Stimulated activated CD8-positive, alpha-beta memory T cell treated with anti-CD3 and anti-CD28 coated beads, Interleukin-12 subunit alpha, Interleukin-12 subunit beta, amount 100 ng/mL, for 4 hours (primary cell): Measurements from ENCODE around the gene ZNF581.

Source experiments
- DNase-seq: peaks from one replicate; pipeline ENCODE4 v3.0.0-alpha.2; 2020; ENCODE audit warnings: low read depth

ZNF581 gene

DNA sequence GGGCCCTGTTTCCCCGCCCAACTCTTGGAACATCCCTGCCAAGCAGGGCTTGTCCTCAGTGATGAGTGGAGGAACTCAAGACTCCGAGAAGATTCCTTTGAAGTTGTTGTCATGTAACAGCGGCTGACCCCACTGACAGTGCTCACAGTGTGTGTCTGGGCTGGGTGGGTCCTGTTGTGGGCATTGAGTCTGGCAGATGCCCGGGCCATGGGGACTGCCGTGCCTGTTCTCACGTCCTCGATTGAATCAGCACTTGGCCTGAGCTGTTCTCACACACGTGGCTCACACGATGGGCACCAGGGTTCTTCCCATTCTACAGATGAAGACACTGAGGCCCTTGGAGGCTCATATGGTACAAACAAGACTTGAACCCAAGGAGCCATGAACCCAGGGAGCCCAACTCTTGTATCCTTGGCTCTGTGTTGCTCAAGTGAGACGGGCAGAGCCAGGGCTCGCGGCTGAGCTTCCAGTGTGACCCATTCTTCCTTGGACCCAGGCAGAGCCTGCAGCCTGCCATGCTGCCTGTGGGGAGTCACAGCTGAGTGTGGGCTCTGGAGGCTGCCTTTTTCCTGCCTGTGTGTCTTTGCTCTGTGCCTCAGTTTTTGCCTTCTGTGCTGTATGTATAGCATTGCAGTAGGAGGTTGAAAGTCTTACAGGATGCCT lies 23.0 kb downstream of the ZNF581 start:
- DNase-seq, result no peak

DNA sequence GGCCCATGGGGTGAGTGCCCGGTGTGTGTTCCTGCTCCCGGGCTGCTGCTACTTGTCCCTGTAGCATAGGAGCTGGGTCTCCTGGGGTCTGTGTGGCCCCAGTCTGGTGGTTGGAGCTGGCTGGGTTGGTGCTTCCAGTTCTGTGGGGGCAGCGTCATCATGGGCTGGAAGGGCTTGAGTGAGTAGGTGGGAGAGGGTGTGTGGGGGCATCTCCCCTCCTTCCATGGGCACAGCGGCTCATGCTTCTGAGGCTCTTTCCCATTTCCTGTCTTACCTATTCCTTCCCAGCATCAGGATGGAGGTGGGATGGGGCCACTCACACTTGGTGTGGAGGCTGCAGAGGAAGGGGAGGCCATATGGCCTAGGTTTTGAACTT lies 23.5 kb downstream of the ZNF581 start:
- DNase-seq, result no peak

DNA sequence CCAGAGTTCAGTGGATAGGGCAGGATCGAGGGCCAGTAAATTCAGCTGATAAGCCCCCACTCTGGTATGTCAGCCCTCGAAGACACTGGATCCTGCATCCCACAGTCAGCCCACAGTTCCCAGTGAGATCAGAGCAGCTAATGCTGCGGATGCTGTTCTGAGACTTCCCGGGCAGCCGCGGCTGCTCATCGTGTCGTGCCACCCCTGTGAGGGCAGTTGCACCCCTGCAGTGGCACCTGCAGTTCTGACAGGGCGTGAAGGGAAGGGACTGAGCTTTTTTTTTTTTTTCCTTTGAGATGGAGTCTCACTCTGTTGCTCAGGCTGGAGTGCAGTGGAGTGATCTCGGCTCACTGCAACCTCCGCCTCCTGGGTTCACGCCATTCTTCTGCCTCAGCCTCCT lies 24.1 kb downstream of the ZNF581 start:
- no peak for DNase-seq

DNA sequence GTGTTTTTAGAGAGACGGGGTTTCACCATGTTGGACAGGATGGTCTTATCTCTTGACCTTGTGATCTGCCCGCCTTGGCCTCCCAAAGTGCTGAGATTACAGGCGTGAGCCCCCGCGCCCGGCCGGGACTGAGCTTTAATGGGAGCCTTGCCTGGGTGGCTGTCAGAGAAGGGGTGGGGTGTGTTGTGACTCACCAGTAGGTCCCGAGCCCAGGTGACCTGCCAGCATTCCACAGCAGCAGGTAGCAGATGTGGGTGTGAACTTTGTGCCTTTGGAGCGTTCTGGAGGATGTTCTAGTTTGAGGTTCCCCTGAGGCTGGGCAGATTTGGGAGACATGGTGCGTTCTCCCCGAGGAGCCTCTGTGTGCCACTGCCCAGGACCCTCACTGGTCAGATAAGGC lies 24.5 kb downstream of the ZNF581 start:
- no peak for DNase-seq

DNA sequence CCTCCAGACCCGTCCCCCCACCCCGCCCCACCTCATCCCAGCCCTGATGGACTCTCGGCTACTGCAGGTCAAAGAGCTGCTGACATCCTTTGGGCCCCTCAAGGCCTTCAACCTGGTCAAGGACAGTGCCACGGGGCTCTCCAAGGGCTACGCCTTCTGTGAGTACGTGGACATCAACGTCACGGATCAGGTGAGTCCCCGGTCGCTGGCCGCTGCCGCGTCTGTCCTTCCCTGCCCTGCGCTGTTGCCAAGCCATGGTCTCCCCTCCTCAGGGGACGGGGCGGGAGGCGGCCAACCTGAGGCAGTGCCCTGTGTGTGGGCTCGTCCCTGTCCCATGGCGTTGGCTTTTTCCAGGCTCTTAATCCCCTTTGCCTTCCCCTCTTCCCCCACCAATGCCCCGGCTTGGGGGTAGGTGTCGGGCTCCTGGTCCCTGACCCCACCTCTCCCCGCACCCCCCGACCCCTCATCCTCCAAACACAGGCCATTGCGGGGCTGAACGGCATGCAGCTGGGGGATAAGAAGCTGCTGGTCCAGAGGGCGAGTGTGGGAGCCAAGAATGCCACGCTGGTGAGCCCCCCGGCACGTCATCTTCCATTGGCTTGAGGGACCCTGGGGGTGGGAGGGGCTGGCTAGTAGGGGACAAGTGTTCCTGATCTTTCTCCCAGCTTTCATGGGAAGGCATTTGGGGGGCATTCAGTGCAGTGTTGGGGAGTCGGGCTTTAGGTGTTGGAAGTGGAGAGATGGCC lies 25.3 kb downstream of the ZNF581 start:
- DNase-seq, result no peak

- no peak for DNase-seq
Measured at GRCh38 chr19:55669418-55670279, 26.2 kb downstream of the ZNF581 start.

DNA sequence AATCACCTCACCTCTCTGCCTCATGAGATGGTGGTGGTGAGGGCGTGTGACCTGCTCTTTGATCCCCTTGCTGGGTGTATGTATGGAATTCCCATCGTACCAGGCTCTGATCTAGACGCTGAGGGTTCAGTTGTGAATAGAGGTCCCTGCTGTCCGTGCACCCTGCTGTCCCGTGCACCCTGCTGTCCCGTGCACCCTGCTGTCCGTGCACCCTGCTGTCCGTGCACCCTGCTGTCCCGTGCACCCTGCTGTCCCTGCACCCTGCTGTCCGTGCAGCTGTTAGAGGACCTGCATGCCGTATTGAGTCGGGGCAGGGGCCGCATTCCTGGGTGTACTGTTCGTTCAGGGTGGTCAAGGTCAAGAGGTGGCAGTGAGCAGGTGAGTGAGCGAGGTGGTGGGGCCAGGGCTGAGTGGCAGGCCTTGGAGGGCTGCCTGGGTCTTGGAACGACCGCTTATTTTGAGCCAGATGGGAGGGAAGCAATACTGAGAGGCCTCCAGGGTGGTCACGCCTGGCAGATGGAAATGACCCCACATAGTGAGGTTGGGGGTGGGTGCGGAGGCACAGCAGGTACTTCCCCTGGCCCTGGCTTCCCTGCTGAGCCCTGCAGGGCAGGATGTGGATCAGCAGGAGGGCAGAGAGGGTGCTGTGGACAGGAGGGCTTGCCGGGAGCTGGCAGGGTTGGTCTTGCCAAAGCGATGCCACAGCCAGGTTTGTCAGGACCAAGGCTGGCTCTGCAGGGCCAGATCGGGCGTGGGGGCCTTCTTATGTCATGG lies 27.0 kb downstream of the ZNF581 start:
- no peak for DNase-seq

GRCh38 chr19:55671054-55671378 lies 27.6 kb downstream of the ZNF581 start:
- DNase-seq, result no peak

GRCh38 chr19:55672418-55672817 lies 29.0 kb downstream of the ZNF581 start:
- no peak for DNase-seq

- DNase-seq, result no peak
Measured at GRCh38 chr19:55673465-55673864, 30.0 kb downstream of the ZNF581 start.

DNA sequence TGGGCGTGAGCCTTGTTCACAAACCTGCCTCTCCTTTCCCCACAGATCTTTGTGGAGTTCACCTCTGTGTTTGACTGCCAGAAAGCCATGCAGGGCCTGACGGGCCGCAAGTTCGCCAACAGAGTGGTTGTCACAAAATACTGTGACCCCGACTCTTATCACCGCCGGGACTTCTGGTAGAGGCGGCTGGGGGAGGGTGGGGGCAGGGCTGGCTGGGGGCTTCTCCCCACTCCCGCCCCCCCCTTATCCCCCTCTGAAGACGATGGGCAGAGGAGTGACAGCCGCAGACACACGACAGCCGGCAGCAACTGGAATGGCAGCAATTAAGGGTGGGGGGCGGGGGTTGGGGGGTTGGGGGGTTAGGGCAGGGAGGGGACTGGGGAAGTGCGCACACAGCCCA lies 30.4 kb downstream of the ZNF581 start:
- DNase-seq, result no peak

DNA sequence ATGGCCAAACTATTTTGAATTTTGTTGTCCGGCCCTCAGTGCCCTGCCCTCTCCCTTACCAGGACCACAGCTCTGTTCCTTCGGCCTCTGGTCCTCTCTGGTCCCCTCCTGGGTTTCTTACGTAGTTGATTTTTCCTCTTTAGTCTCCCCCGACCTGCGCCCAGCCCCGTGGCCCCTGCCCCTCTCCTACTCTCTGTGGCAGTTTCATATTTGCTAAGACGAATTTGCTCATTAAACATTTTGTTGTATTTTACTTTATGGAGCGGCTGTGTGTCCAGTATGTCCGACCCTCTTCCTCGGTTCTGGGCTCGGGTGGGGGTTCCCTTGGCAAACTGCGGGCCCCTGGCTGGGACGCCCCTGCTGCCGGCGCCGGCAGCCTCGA lies 31.0 kb downstream of the ZNF581 start:
- DNase-seq, result no peak

DNA sequence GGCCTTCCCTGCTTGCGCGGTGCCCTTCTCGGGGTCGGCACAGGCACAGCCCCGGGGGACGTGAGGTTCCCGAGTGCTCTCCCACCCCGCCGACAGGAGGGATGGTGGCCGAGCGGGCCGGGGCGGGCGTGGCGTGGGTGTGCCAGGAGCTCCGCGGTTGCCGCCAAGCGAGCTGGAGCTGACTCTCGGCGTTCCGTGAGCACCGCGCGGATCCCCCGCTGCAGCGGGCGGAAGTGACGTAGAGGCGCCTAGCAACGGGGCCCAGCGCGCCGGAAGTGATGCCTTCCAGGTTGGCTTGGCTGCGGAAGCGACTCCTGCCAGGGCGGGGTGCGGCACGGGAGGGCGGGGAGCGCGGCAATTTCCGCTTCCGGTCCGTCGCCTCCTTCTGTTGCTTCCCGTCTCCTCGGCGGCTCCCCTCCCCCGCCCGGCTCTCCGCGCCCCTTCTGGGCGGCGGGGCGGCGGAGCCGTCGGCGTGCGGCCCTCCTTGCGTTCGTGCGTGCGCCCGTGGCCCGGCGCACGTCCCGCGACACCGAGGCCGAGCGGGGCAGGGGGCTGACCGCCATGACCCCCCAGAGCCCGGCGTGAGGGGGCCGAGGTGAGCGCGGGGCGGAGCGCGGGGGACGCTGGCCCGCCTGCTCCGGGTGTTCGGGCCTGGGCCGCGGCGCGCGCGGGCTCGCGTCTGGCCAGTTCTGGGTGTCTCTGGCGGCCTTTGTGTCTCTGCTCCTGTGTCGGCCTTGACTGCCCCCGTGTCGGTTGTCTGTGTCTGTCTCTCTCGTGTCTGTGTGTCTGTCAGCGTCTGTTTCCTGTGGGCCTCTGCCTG lies 31.6 kb downstream of the ZNF581 start, which contains the start of gene EPN1:
Gene EPN1 (plus strand): TSS at position 386 of the 820 bp plus-strand sequence. CDS start 3,402 bp downstream, outside the sequence.
- DNase-seq, result peak; percentile 97

DNA sequence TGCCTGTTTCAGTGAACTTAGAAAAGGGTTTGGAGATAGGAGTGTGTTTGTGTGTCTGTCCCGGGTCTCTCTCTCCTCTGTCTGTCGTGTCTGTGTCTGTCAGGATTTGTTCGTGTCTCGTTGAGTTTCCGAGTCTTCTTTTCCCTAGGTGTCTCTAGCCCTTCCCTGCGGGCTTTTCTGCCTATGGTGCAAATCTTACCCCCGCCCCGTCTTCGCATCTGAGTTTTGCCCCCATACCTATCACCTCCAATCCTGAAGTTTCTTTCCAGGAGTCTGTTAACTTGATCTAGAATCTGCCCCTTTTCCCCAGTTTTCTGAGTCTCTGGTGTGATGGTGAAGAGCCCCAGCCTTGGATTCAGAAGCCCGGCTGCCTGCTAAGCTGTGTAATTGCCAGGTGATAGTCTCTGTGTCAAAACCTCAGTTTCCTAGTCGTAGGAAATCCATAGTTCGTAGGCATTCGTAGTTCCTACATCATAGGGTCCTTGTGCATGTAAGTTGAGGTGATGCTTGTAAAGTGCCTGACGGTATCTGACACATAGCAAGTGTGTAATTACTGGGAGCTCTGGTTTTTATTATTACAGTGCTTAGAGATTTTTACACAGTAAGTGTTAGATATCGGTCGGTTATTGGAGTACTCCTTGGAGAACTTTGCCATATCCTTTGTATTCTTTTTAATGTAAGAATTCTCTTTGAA lies 32.4 kb downstream of the ZNF581 start:
- no peak for DNase-seq

DNA sequence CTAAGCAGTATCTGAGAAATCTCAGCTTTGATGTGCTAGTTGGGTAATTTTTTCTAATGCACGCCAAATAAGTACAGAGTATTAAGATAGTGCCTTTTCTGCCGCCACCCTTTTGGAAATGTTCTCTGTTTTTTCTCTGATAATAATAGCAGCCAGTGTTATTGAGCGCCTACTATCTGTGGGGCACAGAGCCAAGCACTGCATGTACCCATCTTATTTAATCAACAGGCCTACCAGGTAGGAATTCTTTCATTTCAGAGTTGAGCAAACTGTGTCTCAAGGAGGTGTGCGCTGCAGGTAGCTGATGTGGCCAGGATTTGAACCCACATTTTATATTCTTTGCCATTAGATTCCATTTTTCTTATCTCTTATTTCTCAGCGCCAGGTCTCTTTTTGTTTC lies 32.9 kb downstream of the ZNF581 start:
- DNase-seq, result no peak

DNA sequence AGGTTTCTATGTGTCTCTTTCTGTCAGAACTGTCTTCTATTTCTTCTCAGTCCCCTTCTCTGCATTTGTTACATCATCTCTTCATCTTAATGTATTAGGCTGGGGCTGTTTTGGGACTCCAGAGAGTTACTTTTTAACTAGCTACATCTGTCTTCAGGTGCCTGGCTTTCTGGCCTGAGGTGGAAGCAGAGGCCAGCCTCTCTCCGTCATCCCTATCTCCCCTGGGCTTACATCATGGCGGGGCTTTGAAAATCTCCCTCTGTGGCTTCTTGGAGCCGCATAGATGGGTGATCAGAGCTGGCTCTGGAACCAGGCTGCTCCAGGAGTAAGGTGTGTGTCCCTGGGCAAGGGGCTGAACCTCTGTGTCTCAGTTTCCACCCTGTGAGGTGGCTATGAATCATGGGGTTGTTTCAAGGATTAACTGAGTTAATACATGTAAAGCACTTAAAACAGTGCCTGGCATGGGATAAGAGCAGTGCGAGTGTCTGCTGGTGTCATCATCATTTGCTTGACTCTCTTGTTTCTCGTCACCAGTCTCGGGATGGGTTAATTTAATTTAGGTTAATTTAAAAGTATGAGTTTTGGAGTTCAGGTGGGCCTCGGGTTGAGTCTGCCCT lies 33.5 kb downstream of the ZNF581 start:
- no peak for DNase-seq

GRCh38 chr19:55677572-55678028 lies 34.2 kb downstream of the ZNF581 start:
- DNase-seq, result no peak

DNA sequence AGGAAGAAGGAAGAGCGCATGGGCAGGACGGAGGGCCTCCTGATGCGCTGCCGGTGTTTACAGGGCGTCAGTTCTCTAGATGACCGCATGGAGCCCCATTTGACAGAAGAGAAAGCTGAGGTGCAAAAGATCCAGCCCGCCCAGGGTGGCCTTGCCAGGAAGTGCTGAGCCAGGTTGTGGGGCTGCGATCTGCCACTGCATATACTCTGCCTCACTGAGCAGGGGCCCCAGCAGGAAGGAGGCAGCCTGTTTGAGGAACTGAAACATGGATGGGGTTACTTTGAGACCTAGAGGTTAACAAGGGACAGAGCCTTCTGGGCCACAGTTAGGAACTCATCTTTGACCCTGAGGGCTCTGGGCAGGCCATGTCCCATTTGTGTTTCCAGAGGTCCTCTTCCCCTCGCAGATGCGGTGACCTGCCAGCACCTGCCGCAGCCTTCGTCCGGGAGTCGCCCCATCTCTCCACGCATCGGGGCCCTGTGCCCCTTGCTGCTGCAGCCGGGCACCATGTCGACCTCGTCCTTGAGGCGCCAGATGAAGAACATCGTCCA lies 34.7 kb downstream of the ZNF581 start:
- DNase-seq, result no peak

DNA sequence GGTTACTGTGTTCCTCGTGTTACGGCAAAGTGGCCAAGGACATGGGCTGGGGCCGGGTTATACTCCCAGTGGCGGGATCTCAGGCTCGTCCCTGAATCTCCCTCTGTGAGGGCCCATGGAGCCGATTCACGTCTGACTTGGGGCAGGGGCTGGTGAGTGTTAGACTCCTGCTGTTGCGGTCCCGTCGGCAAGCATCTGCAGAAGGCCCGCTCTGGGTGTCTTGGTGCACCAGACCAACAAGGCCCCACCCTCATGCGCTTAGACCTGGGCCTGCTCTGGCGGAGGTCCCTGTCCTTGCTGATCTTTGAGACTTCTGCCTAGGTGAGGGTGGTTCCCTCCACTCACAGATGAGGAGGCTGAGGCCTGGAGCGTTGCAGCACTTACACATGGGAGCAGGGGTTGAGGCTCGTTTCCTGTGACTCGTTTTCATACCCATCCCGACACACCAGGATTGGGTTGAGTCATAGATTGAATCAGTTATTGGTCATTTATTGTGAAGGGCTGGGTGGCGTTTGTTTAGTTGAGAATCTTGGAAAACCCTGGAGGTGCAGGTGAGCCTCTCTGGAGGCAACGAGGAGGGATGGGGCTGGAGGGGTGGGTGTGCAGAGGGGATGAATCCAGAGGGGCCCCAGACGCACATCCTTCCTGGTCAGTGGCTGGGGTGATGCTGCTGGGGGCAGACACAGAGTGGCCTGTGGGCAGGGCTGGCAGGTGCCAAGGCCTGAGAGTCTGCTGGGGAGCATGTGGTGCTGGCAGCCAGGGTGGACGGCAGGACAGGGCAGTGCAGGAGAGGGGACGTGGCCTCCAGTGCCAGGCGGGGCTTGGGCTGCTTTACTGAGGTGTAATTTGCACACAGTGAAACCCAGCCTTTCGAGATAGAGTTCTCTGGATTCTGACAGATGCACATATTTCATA lies 36.2 kb downstream of the ZNF581 start:
- no peak for DNase-seq
